Stomach (tissue), 4 donors: Measurements from ENCODE around the gene TRIM59.

Experiments used
- CTCF ChIP-seq, 7 experiments: fragments of 450-650 bp in 4 of 7; fragments of 200-600 bp in 3 of 7; sonication (generic) in 3 of 7; IDR thresholded peaks; one replicate each; pipeline ENCODE4 v1.5.1; 2016 to 2019; ENCODE audit warnings: antibody characterized with exemption in 7 of 7, control low read depth in 2 of 7, mild to moderate bottlenecking in 1 of 7
- EP300 ChIP-seq: sonication (generic); formaldehyde crosslinking; IDR thresholded peaks from one replicate; pipeline ENCODE4 v1.6.1; 2017; ENCODE audit warnings: antibody characterized with exemption
- POLR2A ChIP-seq, 4 donors: fragments of 450-650 bp; IDR thresholded peaks; one replicate each; pipeline ENCODE4 v1.6.1; 2016; ENCODE audit warnings: antibody characterized with exemption in 4 of 4, control low read depth in 2 of 4, mild to moderate bottlenecking in 1 of 4, moderate library complexity in 1 of 4

GRCh38 chr3:160434071-160434470 lies 15.5 kb downstream of the TRIM59 start:
- TF ChIP-seq CTCF (IDR thresholded peaks at IDR 0.05) (no peak), POLR2A (IDR thresholded peaks at IDR 0.05) (no peak), EP300 (no peak)
